OCI-LY3 (cell line): Measurements from ENCODE around the gene GEMIN8.
A peak's percentile ranks its signal among the peaks of the same experiment; 100 is the strongest.

ENCODE experiments used
- H2AFZ ChIP-seq: fragments of 200-600, 300-600 bp; shearing (Covaris generic); 2 replicates; pipeline ENCODE4 v1.6.0; 2014; ENCODE audit warnings: antibody characterized with exemption, low read depth, low read length
- H3K27ac ChIP-seq: fragments of 200-600, 300-600 bp; sonication (generic); 2 replicates; pipeline ENCODE4 v1.5.1; 2014; ENCODE audit warnings: mild to moderate bottlenecking, low read length, moderate library complexity, mixed read lengths
- H3K27me3 ChIP-seq: fragments of 200-600, 300-600 bp; sonication (generic); 2 replicates; pipeline ENCODE4 v1.6.1; 2014; ENCODE audit warnings: low read depth, low read length, mixed read lengths
- H3K36me3 ChIP-seq: fragments of 200-600, 300-600 bp; sonication (generic); replicated peaks from 2 replicates; pipeline ENCODE3; 2014; ENCODE audit warnings: low read depth, low read length, mixed read lengths
- H3K4me1 ChIP-seq: fragments of 300-600, 200-600 bp; sonication (generic); 2 replicates; pipeline ENCODE4 v1.6.1; 2014; ENCODE audit warnings: low read length, mixed read lengths
- H3K4me2 ChIP-seq: fragments of 200-600, 300-600 bp; sonication (generic); 2 replicates; pipeline ENCODE4 v1.6.1; 2014; ENCODE audit warnings: low read length, mixed read lengths
- H3K4me3 ChIP-seq: fragments of 300-600, 200-600 bp; sonication (generic); 2 replicates; pipeline ENCODE4 v1.5.1; 2014; ENCODE audit warnings: antibody characterized with exemption, mild to moderate bottlenecking, low read length, moderate library complexity
- H3K79me2 ChIP-seq: fragments of 300-600, 200-600 bp; shearing (Covaris generic); 2 replicates; pipeline ENCODE4 v1.6.1; 2014; ENCODE audit warnings: mild to moderate bottlenecking, low read length, mixed read lengths
- H3K9ac ChIP-seq: fragments of 300-600, 200-600 bp; shearing (Covaris generic); 2 replicates; pipeline ENCODE4 v1.6.0; 2014; ENCODE audit warnings: mild to moderate bottlenecking, low read length, moderate library complexity
- H3K9me3 ChIP-seq: fragments of 200-600, 300-600 bp; shearing (Covaris generic); 2 replicates; pipeline ENCODE4 v1.6.1; 2014; ENCODE audit warnings: low read length, mixed read lengths; ENCODE audit not compliant: insufficient read depth
- H4K20me1 ChIP-seq: fragments of 200-600, 300-600 bp; sonication (generic); 2 replicates; pipeline ENCODE4 v1.6.1; 2016; ENCODE audit warnings: low read length, mixed read lengths; ENCODE audit not compliant: insufficient read depth
- CTCF ChIP-seq: fragments of 200-600, 300-600 bp; sonication (generic); IDR thresholded peaks from 2 replicates; pipeline ENCODE4 v1.5.1; 2014; ENCODE audit warnings: antibody characterized with exemption, low read length, low read depth
- EZH2phosphoT487 ChIP-seq: fragments of 200-600 bp; shearing (Covaris generic); IDR thresholded peaks from 2 replicates; pipeline ENCODE4 v1.6.1; 2018; ENCODE audit warnings: antibody characterized with exemption, mixed run types, low read depth

The GEMIN8 gene

GRCh38 chrX:14029425-14030173, at the start of gene GEMIN8:
TSS of gene GEMIN8 (minus strand) at chrX:14029892. CDS start at chrX:14021478, 8,414 bp downstream.
- Histone ChIP-seq H3K79me2 (peaks cover 43% of the 10 kb centered on the region), H2AFZ (peak within 1 kb of the TSS; percentile 74; the same call in 1 of the 2 replicates), H3K4me2 (peak within 1 kb of the TSS; percentile 86)

GRCh38 chrX:14076639-14077038, 46.9 kb upstream of the GEMIN8 start:
- Histone ChIP-seq H3K27me3 (no peaks in the 10 kb centered on the region), H2AFZ (no peak overlapping the region), H3K4me2 (no peak overlapping the region), H3K9ac (no peak overlapping the region), H4K20me1 (no peaks in the 10 kb centered on the region), H3K27ac (no peak overlapping the region), H3K79me2 (no peaks in the 10 kb centered on the region), H3K36me3 (no peaks in the 10 kb centered on the region), H3K4me1 (no peaks in the 10 kb centered on the region), H3K4me3 (no peak overlapping the region), H3K9me3 (no peaks in the 10 kb centered on the region)
- TF ChIP-seq CTCF (no peak), EZH2phosphoT487 (no peak)

More at GRCh38 chrX:14029425-14030173, at the start of gene GEMIN8:
- H4K20me1 ChIP-seq: no peaks in the 10 kb centered on the region; the same call in 1 of the 2 replicates
- H3K9ac ChIP-seq: peak within 1 kb of the TSS; percentile 95
- H3K27ac ChIP-seq: peak within 1 kb of the TSS; percentile 96
- H3K36me3 ChIP-seq: peaks cover 15% of the 10 kb centered on the region
- no peaks in the 10 kb centered on the region for H3K9me3 ChIP-seq
- peak within 1 kb of the TSS; percentile 93 for H3K4me3 ChIP-seq
- no peaks in the 10 kb centered on the region for H3K27me3 ChIP-seq
- TF ChIP-seq CTCF (no peak), EZH2phosphoT487 (no peak)
- peaks cover 50% of the 10 kb centered on the region for H3K4me1 ChIP-seq

GRCh38 chrX:14073556-14073955, 43.9 kb upstream of the GEMIN8 start:
- H4K20me1 ChIP-seq: no peaks in the 10 kb centered on the region
- no peaks in the 10 kb centered on the region for H3K4me1 ChIP-seq
- no peak overlapping the region for H3K4me3 ChIP-seq
- H2AFZ ChIP-seq: no peak overlapping the region
- no peaks in the 10 kb centered on the region for H3K27me3 ChIP-seq
- no peak overlapping the region for H3K4me2 ChIP-seq
- no peaks in the 10 kb centered on the region for H3K36me3 ChIP-seq
- TF ChIP-seq EZH2phosphoT487 (no peak), CTCF (no peak)
- no peak overlapping the region for H3K9ac ChIP-seq
- H3K79me2 ChIP-seq: no peaks in the 10 kb centered on the region
- no peak overlapping the region for H3K27ac ChIP-seq
- no peaks in the 10 kb centered on the region for H3K9me3 ChIP-seq

GRCh38 chrX:14073071-14073470, 43.4 kb upstream of the GEMIN8 start:
- no peak for TF ChIP-seq CTCF
- TF ChIP-seq EZH2phosphoT487: no peak
- Histone ChIP-seq H3K9ac (no peak overlapping the region), H3K36me3 (no peaks in the 10 kb centered on the region), H2AFZ (no peak overlapping the region), H3K27ac (no peak overlapping the region), H3K4me1 (no peaks in the 10 kb centered on the region), H3K79me2 (no peaks in the 10 kb centered on the region), H4K20me1 (no peaks in the 10 kb centered on the region), H3K4me3 (no peak overlapping the region), H3K9me3 (no peaks in the 10 kb centered on the region), H3K27me3 (no peaks in the 10 kb centered on the region), H3K4me2 (no peak overlapping the region)
